ENCODE results near the gene SKOR2.

The SKOR2 gene

DNA sequence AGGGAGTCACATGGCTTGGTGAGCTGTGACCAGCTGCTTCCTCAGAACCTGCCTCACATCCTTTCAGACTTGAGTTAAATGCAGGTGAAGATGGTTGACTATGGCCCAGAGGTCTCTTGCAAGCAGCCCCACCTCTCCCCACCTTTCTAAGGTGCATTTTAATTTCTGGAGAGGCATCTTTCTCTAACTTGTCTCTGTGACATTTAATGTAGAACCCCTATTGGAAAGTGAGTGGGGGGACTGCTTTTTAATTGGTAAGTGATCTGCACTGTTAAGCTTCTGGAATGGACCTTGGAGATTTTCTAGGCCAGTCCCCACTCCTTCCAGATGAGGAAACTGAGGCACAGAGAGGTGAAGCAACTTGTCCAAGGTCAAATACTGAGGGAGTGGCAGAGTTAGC lies 37.3 kb upstream of the SKOR2 start:
- Histone ChIP-seq H3K36me3 (ENCODE audit: insufficient read depth, low read length) (no peaks in the 10 kb centered on the region), H3K27ac (ENCODE audit: low read length) (no peak overlapping the region), H2AFZ (ENCODE audit: low read depth, low read length) (no peak overlapping the region), H3K9me3 (ENCODE audit: insufficient read depth, low read length, severe bottlenecking) (no peaks in the 10 kb centered on the region), H3K79me2 (ENCODE audit: insufficient read depth, low read length) (no peaks in the 10 kb centered on the region), H3K4me2 (ENCODE audit: insufficient read depth, low read length) (no peak overlapping the region), H3K9ac (ENCODE audit: low read depth, low read length) (no peak overlapping the region), H3K4me1 (ENCODE audit: insufficient read depth, low read length) (no peaks in the 10 kb centered on the region), H3K4me3 (ENCODE audit: low read depth in 1 of 2, low read length in 2 of 2) (no peak overlapping the region), H4K20me1 (ENCODE audit: insufficient read depth, low read length) (no peaks in the 10 kb centered on the region), H3K27me3 (ENCODE audit: insufficient read depth, low read length, poor library complexity) (peaks cover 30% of the 10 kb centered on the region)
- TF ChIP-seq EZH2 (IDR thresholded peaks at IDR 0.05; ENCODE audit: borderline replicate concordance, low read depth, low read length, severe bottlenecking): no peak
- TF ChIP-seq, protein P1, sequence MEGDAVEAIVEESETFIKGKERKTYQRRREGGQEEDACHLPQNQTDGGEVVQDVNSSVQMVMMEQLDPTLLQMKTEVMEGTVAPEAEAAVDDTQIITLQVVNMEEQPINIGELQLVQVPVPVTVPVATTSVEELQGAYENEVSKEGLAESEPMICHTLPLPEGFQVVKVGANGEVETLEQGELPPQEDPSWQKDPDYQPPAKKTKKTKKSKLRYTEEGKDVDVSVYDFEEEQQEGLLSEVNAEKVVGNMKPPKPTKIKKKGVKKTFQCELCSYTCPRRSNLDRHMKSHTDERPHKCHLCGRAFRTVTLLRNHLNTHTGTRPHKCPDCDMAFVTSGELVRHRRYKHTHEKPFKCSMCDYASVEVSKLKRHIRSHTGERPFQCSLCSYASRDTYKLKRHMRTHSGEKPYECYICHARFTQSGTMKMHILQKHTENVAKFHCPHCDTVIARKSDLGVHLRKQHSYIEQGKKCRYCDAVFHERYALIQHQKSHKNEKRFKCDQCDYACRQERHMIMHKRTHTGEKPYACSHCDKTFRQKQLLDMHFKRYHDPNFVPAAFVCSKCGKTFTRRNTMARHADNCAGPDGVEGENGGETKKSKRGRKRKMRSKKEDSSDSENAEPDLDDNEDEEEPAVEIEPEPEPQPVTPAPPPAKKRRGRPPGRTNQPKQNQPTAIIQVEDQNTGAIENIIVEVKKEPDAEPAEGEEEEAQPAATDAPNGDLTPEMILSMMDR (IDR thresholded peaks at IDR 0.05; ENCODE audit: borderline replicate concordance, extremely low read depth, low read length, poor library complexity, severe bottlenecking): no peak
- no peak for ATAC-seq (ENCODE audit: insufficient read depth, low read depth)
- DNase-seq: no peak

DNA sequence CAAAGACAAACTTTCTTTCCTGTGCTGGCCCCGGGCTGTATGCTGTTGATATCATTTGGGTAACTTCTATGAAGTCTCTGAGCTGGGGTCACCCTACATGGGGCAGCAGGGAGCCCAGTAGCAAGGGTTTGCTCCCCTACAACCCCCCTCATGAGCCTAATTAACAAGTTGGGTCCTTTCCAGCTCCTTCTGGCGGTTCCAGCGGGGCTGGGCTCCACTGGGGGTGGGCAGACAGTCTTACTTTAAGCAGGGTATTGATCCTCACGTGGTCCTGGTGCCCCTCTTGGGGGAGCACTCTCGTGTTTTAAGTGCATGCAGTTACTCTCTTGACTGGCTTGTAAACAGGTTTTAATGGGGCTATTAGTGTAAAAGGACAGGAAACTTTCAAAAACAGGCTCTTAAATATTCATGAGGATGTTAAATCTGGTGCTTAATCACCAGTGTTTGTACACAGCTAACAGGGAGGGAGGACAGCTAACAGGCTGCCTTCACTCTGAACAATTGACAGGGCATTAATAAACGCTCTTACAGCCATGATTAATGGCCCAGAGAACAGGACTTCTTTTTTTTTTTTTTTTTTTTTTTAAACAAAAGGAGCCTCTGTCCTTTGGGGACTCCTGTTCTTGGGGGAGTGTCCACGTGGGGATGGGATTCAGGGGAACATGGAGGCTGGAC lies 36.6 kb upstream of the SKOR2 start:
- no peak for ATAC-seq (ENCODE audit: insufficient read depth, low read depth)
- Histone ChIP-seq H2AFZ (ENCODE audit: low read depth, low read length) (no peak overlapping the region), H3K36me3 (ENCODE audit: insufficient read depth, low read length) (no peaks in the 10 kb centered on the region), H3K79me2 (ENCODE audit: insufficient read depth, low read length) (no peaks in the 10 kb centered on the region), H3K4me1 (ENCODE audit: insufficient read depth, low read length) (no peaks in the 10 kb centered on the region), H3K4me2 (ENCODE audit: insufficient read depth, low read length) (no peak overlapping the region), H3K9me3 (ENCODE audit: insufficient read depth, low read length, severe bottlenecking) (no peaks in the 10 kb centered on the region), H3K27me3 (ENCODE audit: insufficient read depth, low read length, poor library complexity) (peaks cover 28% of the 10 kb centered on the region), H3K9ac (ENCODE audit: low read depth, low read length) (no peak overlapping the region), H3K4me3 (ENCODE audit: low read depth in 1 of 2, low read length in 2 of 2) (no peak overlapping the region), H3K27ac (ENCODE audit: low read length) (no peak overlapping the region), H4K20me1 (ENCODE audit: insufficient read depth, low read length) (no peaks in the 10 kb centered on the region)
- TF ChIP-seq, protein P1 (IDR thresholded peaks at IDR 0.05; ENCODE audit: borderline replicate concordance, extremely low read depth, low read length, poor library complexity, severe bottlenecking): no peak
- TF ChIP-seq EZH2 (IDR thresholded peaks at IDR 0.05; ENCODE audit: borderline replicate concordance, low read depth, low read length, severe bottlenecking): no peak
- no peak for DNase-seq

DNA sequence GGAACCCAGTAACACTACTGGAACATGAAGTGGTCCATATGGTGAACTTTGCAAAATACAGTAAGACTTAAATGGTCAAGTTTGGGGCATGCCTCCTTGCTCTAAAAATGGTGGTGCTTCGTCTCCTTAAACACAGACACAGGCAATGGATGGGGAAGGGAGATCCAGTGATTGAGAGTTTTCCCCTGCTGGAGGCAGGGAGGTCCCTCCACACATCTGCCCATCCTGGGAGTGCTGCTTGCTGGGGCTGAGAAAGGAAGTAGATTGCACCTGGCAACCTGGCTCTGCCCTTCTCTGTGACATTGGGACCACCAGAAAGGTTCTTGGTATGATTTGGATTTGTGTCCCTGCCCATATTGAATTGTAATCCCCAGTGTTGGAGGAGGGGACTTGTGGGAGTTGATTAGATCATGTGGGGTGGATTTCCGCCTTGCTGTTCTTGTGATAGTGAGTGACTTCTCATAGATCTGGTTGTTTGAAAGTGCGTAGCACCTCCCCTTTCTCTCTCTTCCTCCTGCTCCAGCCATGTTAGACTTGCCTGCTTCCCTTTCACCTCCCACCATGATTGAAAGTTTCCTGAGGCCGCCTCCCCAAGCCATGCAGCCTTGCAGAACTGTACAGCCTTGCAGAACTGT lies 35.4 kb upstream of the SKOR2 start:
- no peak overlapping the region for H3K4me3 ChIP-seq (ENCODE audit: low read depth in 1 of 2, low read length in 2 of 2)
- no peak for TF ChIP-seq EZH2 (IDR thresholded peaks at IDR 0.05; ENCODE audit: borderline replicate concordance, low read depth, low read length, severe bottlenecking)
- TF ChIP-seq, protein P1 (IDR thresholded peaks at IDR 0.05; ENCODE audit: borderline replicate concordance, extremely low read depth, low read length, poor library complexity, severe bottlenecking): no peak
- H2AFZ ChIP-seq (ENCODE audit: low read depth, low read length): no peak overlapping the region

More for the DNA sequence above, 35.4 kb upstream of the SKOR2 start:
- no peaks in the 10 kb centered on the region for H3K79me2 ChIP-seq (ENCODE audit: insufficient read depth, low read length)
- H3K9ac ChIP-seq (ENCODE audit: low read depth, low read length): no peak overlapping the region
- peaks cover 25% of the 10 kb centered on the region for H3K27me3 ChIP-seq (ENCODE audit: insufficient read depth, low read length, poor library complexity)
- no peak overlapping the region for H3K27ac ChIP-seq (ENCODE audit: low read length)
- no peaks in the 10 kb centered on the region for H3K9me3 ChIP-seq (ENCODE audit: insufficient read depth, low read length, severe bottlenecking)
- no peaks in the 10 kb centered on the region for H4K20me1 ChIP-seq (ENCODE audit: insufficient read depth, low read length)
- no peaks in the 10 kb centered on the region for H3K4me1 ChIP-seq (ENCODE audit: insufficient read depth, low read length)
- H3K36me3 ChIP-seq (ENCODE audit: insufficient read depth, low read length): no peaks in the 10 kb centered on the region
- H3K4me2 ChIP-seq (ENCODE audit: insufficient read depth, low read length): no peak overlapping the region
- ATAC-seq (ENCODE audit: insufficient read depth, low read depth) (no peak), DNase-seq (no peak)
